GM12892 (cell line): Measurements from ENCODE around the gene C5orf63.
"Not testable (repeated sequence)": the region's sequence is repeated elsewhere in the genome, so short reads cannot be mapped to it uniquely, and the experiment has no call there.

Experiments
- POLR2A ChIP-seq: IDR thresholded peaks from 2 replicates; pipeline ENCODE4 v1.6.1; 2011; ENCODE audit warnings: low read depth, low read length, control low read depth
- POLR2AphosphoS5 ChIP-seq: IDR thresholded peaks from 2 replicates; pipeline ENCODE4 v1.6.1; 2011; ENCODE audit warnings: low read depth, low read length, control low read depth
- TAF1 ChIP-seq: IDR thresholded peaks from 2 replicates; pipeline ENCODE4 v1.6.1; 2011; ENCODE audit warnings: low read depth, mild to moderate bottlenecking, control low read depth, low read length, borderline replicate concordance

DNA sequence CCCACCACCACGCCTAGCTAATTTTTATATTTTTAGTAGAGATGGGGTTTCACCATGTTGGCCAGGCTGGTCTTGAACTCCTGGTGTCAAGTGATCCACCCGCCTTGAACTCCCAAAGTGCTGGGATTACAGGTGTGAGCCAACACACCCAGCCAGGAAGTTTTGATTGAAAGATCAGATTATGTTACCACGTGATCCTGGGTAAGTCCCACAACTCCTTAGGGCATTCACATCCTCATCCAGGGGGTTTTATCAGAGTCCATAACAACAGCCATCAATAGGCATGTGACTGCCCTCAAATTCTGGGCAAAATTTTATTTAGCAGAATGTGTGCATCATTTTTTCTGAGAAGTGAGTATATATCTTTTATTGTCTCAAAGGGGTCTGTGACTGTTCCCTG is 68.0 kb downstream of the C5orf63 start:
- TF ChIP-seq POLR2A, POLR2AphosphoS5, TAF1: not testable (repeated sequence)
